NCI-H2081 treated with DMSO at 0.1 percent for 48 hours (cell line): ENCODE results near the gene SLC26A1.
"Not testable (repeated sequence)": the region's sequence is repeated elsewhere in the genome, so short reads cannot be mapped to it uniquely, and the experiment has no call there.

Experiments
- DNase-seq: peaks from one replicate; lab custom pipeline; 2025; lab: John Stamatoyannopoulos, UW

The SLC26A1 gene

DNA sequence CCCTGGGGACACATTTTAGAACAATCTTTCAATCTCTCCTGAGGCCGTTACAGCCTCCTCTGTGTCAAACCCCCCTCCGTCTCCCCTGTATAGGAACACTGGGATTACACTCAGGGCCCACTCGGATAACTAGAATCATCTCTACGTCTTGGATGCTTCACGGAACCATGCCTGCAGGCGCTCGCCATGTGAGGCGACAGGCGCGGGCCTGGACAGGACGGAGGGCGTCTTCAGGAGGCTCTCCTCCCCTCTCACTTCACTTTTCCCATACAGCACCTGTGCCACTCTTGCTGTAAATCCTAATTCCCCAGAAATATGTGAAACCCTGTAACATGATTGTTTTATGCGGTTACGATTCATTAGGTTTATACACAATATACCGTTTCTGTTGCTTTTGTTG is 10.4 kb downstream of the SLC26A1 start:
- DNase-seq, result no peak

DNA sequence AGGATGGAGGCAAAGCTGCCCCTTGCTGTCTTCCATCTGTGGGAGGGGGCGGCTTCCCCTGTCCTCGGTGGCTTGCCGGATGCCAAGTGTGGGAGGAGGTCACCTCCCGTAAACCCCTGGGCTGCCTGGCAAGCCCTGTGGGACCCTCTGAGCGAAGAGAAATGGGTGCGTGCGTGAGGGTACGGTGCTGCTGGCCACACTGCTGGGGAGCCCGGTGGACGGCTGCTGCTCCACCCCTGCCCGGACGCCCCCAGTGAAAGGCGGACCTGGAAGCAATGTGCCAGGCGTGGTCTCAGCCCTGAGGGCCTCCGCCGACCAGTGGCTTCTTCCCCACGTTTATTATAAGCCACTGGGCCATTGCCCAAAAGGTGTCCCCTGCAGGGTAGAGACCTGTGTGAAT is 10.9 kb downstream of the SLC26A1 start:
- no peak for DNase-seq

DNA sequence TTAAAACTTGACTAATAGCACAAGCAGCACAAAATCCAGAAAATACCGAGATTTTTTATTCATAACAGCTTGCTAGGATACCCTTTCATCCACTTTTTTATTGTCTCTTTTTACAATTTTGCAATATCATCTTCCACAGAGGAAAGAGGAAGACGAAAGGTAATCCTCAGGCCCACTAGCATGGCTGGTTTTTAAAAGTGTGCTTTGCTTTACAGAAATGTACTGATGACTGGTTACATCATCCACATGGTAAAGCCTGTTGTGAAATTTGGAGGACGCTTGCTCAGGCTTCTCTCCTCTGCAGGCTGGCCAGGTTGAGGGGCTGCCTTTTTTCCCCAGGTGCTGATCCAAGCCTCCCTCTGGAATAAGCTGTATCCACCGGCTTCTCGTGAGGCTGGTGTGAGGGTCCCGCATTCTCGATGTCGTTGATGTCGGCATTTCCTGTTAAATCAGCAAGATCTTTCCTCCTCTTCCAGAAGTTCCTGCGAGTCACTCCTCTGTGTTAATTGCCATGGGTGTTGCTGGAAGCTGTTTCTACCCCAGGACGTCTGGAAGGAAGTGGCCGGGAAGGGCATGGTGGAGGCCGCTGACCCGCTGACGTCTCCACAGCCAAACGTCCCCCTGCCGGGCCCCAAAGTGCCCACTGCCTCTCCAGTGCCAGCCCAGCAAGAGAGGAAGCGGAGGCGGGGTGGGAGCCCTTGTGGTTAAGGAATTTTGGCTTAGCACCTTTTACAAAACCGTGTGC is 14.1 kb downstream of the SLC26A1 start:
- DNase-seq, result no peak

DNA sequence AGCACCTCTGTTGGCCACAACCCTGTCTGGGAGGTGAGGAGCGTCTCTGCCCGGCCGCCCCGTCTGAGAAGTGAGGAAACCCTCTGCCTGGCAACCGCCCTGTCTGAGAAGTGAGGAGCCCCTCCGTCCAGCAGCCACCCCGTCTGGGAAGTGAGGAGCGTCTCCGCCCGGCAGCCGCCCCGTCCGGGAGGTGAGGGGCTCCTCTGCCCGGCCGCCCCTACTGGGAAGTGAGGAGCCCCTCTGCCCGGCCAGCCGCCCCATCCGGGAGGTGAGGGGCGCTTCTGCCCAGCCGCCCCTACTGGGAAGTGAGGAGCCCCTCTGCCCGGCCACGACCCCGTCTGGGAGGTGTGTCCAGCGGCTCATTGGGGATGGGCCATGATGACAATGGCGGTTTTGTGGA is 17.2 kb downstream of the SLC26A1 start:
- not testable (repeated sequence) for DNase-seq

DNA sequence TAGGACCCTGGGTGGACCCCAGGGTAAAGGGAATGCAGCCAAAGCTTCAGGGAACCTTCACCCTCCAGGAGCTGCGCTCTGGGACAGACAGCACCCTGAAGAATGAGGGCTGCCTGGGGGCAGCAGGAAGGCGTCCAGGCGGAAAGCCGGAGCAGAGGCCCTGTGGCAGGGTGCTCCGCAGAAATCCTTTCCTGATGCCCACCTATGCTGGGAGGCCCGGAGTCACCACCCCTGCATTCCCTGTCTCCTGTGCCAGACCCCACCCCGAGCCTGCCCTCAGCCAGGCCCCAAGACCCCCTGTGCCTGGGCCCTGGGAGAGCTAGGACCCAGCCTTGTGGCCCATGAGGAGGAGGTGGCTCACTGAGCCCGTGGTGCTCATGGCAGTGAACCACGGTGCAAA is 18.5 kb downstream of the SLC26A1 start:
- no peak for DNase-seq

DNA sequence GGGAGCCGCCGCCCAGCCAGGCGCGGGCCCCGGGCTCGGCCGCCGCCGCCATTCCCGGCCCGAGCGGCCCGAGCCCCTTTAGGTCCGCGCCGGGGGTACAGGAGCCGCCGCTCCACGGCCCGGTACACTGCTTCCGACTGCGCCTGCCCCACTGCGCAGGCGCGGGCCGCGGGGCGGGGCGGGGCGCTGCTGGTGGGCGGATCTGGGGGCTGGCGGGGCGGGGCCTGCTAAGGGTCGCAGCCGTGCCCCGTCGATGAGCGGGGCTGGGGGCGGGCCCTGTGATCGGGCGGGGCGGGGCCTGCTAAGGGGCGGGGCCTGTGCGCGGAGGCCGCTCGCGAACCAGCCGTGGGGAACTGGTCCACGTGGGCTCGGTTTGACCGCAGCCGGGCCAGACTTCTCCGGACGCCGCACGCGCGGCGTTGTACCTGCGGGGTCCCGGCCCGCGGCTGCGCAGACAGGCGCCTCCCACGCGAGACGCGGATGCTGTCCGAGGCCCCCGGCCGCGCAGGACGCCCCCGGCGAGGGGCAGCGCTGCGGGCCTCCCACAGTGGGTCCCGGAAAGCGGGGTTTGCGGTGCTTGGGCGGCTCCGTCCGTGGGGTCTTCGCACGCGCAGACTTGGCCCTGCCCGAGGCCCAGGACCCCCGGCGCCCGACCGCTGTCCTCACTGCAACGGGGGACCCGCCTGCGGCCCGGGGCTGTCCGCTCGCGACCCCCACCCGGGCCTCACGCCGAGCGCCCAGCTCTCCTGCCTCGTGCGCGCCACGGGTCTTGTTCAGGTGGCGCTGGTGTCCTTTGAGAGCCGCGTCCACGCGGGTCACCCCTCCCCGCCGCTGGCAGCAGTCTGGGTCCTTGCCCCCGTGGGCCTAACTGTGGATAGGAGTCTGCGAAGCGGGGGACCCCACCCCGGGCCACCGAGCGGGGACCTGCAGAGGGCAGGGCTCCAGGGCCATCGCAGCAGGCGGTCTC is 19.5 kb downstream of the SLC26A1 start, which contains the start of gene DGKQ:
TSS of gene DGKQ (minus strand) at position 139 of the 967 bp plus-strand sequence. CDS start at position 52, 87 bp downstream.
- DNase-seq, result no peak

DNA sequence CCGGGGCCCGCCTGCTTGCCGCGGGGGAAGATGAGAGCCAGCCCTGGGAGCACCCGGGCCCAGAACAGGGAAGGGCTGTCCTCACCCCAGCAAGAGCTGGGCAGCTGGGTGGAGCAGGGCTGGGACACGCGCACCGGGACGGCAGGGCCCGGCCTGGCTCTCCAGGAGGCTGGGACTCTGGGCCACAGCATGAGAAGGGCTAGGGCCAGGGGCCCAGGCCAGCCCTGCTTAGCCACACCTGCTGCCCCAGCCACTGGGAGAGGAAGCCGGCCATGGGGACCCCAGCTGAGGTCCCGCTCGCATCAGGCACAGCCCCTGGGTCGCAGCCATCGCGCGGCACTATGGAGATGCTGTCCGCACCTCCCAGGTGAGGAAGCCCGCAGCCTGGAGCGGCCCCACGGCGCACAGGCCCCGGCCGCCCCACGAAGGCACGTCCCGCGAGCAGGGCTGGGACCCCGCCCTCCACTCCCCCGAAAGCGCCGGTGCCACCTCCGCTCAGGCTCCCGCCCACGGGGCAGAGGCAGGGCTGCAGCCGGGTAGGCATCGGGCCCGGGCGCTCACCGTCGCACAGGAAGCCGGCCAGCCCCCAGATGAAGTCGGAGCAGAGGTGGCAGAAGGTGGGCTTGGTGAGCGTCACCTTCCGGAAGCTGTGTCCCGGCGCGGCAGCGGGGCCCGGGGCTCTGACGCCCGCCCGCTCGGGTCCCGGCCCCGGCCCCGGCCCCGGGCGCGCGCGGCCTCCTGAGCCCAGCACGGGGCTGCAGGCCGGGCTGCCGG is 20.4 kb downstream of the SLC26A1 start:
- DNase-seq, result no peak

DNA sequence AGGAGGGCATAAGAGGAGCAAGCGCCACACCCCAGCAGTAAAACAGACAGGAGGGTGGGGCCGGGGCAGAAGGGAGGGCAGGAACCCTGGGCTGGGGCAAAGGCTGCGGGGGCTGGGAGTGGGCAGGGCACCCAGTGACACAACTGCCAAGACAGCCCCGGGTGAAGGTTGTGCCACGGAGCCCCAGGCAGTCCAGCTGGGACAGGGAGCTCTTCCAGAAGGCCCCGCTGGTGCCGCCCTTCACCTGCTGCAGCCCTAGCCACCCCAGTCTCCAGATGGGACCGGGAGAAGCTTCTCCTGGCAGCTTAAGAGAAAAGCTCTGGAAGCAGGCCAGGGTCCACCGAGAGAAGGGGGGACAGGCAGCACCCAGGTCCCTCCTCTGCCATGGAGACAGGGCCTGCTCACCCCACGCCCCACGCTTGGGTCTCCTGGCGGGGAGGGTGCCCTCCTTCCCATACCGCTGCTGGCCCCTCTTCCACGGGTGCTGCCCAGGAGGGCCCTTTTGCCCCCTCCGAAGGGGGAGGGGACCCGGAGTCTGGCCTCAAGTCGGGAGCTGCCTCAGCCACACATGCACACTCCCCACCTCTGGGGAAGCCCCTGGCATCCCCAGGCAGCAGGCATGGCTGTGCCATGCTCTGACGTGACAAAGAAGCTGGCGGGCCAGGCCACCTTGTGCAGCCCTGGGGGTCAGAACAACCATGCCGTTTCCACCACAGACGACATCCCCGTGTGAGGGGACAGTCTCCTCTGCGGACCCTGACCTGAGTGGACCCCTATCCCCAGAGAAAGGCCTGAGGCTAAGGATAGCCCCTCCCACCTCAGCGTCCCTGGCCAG is 21.3 kb downstream of the SLC26A1 start:
- no peak for DNase-seq

DNA sequence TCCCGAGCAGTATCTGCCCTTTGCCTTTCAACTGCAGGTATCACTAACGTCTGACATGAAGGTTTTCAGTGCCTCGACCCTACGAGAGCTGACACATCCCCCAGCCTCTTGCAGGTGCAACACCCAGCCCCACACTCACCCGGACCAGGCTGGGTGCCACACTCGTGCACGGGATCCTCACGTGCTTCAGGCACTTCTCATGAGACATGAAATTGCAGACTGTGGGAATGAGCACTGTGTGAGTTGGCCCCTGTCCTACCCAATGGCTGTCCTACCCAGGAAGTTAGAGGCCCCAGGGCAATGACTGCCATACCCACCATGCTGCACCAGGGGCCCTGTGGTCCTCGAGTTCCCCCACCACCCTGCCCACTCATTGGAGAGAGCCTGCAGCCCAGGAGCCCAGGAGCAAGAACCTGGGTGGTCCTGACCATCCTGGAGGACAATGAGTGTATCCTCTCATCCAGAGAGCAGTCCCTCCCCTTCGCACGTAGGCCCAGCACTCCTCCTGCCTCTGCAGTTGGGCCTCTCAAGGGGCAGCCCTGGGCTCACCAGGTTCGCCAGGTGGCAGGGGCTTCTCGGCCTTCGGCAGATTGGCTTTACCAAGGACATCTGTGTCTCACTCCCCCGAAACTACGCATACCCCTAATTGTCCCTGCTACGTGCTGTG is 22.2 kb downstream of the SLC26A1 start:
- DNase-seq, result no peak

DNA sequence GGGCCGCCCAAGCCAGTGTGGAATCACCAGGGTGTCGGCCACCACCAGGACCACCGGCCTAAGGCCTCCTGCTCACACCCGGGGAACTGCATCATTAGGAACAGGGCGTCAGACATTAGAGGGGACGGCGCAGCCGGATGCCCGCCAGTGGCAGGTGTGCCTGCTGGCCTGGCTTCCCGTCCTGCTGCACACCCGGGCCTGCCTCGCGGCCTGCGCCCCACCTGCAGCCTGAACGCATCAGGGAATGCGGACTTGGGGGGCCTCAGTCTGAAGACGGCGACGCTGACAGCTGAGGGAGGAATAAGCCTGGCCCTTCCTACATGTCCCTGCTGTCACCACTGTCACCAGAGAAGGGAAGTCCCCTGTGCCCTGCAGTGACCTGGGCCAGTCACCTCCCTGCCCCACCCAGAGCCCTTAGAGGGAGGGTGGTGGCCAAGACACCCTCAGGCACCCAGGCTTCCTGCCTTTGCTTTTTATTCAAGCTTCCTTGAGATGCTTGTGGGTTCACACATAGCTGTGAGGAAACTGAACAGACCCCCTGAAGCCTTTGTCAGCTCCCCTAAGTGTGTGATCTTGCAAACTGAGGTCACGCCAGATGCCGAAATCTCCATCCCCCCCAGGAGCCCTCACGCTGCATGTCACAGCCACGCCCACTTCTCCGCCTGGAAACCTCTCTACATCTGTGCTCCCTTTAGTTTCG is 23.0 kb downstream of the SLC26A1 start:
- no peak for DNase-seq

DNA sequence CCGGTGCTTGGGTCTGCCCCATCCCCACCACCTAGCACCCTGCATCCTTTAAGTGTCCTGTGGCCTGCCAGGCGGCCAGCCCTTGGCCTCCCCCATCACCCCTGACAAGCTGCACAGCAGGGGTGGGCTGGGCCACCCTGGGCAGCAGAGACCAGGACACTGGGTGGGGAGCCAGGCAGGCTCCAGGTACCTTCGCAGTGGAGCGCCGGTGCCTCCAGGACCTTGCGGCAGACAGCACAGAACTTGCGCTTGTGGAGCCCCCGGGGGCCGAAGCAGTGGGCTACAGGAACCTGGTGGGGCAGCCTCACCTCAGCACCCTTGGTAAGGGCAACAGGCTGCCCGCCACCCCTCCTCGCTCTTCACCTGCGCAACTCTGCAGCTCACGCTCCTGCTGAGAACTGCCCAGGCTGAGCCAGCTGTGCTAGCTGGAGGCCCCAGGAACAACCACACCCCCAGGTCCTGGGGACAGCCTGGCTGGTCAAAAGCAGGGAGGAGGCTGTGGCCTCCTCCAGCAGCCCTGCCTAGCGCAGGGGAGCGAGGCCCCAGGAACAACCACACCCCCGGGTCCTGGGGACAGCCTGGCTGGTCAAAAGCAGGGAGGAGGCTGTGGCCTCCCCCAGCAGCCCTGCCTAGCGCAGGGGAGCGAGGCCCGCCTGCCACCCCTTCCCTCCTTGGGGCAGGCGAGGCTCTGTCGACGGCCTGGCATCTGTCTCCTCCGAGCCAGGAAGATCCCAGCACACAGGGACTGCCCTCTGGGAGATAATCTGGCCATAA is 24.4 kb downstream of the SLC26A1 start:
- DNase-seq, result no peak

DNA sequence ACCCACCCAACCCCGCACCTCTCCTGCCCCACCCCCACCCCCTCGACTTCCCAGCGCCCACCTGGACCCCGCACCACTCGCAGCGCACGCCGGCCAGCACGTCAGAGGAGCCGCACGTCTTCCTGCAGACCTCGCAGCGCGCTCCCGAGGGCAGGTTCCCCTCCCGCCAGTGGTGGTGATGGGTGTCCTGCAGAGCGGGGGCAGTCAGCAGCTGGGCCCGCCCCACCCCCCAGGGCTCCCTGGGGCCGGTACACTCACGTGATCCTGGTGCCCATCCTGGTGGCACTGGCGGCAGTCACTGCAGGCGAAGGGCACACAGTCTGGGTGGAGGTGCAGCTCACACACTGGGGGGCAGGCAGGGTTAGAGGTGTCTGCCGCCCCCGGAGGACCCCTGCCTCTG is 25.0 kb downstream of the SLC26A1 start:
- DNase-seq, result no peak

DNA sequence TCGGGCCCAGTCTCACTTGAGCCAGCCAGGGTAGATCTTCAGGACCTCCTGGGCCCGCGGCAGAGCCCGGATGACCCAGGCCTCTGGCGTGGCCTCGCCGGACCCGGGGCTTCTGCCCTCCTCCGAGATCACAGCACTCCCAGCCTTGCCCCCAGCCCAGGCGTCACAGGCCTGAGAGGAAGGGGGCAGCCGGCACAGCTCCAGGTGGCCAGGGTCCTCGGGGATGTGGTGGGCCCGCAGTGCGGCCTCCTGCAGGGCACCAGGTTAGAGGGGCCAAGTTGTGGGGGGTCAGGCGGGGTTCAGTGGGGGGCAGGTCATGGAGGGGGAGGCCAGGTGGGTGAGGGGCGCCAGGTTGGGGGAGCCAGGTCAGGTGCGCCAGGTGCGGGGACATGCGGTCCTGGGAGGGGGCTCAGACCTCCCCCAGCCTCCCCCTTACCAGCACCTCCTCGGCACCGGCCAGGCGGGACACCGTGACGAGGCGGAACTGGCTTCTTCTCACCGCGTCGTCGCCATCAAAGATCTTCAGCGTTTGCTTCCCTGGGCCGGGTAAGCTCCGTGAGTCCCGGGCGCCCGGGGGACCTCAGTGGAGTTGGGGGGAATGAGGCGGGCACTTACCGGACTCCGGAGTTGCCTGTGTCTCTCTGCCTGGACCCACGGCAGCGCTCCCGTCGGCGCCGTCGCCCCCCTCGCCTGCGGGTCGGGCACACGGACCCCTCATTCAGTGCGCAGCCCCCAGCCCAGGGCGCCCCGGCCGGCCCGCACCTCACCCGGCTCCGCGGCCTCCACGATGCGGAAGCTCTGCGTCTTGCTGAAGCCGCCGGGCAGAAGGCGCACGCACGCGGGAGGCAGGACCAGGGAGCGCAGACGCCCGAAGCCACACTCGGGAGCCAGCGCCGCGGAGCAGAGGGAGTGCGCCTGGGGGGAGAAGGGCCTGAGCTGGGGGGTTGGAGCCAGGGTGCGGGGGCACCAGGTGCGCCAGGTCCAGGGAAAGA is 25.8 kb downstream of the SLC26A1 start:
- DNase-seq, result no peak

DNA sequence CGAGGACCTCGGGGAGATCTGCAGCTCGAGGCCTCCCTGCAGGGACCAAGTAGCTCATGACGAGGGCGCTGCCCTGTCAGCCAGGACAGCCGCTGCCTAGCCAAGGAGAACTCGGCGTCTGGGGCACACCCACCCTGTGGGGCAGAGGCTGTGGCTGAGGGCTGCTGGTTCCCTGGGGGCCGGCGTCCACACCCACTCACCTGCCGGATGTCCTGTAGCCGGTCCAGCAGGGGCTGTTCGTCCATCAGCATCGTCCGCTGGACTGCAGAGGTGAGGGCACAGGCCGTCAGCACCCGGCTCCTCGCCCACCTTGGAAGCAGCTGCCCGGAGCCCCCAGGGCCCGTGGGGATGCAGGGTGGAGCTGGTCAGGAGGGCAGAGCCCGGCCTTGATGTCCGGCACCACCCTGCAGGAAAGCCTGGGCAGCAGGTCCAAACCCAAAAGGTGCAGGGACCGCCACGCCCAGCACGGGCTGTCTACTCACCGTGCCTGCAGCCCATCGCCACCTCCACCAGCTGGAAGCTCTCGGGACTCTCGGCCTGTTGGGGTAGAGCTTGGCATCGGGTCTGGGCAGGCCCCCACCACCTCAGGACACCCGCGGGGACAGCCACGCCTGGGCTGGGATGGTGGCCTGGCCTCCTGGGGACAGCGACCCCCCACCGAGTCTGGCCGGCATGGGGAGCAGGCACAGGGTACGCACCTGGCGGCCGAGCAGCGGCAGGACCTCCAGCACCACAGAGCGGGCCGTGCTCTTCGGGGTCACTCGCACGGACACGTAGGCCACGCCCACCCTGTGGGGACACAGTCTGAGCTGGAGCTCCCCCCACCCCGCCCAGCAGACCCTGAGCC is 26.7 kb downstream of the SLC26A1 start:
- no peak for DNase-seq

DNA sequence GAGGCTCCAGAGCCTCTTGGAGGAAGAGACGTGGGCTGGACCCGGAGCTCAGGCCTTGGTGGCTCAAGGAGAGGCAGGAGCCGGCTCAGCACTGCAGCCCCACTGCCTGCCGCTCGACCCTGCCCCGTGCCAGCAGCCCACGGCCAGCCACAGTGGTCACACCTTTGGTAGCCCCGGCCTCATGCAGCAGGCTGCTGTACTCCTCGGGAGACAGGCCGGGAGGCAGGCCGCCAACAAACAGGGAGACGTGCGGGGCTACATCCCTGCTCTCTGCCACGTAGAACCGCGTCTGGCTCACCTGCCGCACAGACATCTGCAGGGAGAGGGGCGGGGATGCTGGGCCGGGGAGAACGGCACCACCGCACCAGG is 27.5 kb downstream of the SLC26A1 start:
- no peak for DNase-seq

DNA sequence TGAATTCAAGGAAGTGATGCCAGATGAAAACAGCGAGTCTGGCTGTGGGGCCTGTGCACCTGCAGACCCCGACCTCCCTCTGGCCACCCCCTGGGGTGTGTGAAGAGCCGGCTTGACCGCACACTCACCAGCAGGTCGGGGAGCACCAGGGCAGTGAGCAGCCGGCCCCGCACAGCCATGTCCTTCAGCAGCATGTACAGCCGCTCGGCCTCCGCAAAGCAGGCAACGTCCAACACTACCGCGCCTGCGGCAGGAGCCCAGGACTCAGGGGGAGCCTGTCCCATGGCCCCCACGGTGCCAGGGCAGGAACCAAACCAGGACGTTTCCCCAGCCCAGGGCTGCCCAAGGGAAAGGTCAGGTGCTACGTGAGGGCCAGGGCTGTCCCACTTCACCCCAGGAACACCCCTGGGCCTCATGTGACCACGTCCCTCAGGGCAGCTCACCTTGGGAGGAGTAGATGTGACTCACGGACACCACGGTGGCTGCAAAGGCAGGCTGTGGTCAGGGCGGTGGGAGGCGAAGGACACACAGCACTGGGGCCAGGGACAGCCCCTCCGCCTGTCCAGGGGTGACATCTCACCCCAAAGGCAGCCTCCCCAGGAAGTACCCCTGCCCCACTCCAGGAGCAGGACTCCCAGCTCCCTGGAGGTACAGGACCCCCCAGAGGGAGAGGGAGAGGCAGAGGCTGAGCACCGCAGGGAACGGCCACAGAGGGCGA is 28.0 kb downstream of the SLC26A1 start:
- no peak for DNase-seq
